ENCODE results near the gene UBE2L3.

DNA sequence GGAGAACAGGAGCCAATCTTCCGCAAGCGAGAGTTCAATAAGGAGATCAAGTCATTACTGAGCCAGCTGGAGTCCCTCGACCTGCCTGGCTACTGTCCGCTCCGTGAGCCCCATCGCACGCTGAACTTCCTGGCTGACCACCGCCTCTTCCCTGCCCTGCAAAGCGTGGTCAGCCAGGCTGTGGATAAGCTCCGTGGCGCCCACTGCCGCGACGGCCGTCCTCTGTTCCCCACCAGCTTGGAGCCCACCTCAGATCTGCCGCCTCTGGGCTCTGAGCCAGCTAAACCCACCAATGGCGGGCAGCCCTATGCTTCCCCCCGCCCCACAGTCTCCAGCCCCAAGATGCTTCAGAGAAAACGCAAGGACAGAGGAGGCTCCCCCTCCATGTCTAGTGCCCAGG, 67.3 kb downstream of the UBE2L3 start:
- no peak for TF ChIP-seq POLR2A (IDR thresholded peaks at IDR 0.05)
- TF ChIP-seq, protein P1, sequence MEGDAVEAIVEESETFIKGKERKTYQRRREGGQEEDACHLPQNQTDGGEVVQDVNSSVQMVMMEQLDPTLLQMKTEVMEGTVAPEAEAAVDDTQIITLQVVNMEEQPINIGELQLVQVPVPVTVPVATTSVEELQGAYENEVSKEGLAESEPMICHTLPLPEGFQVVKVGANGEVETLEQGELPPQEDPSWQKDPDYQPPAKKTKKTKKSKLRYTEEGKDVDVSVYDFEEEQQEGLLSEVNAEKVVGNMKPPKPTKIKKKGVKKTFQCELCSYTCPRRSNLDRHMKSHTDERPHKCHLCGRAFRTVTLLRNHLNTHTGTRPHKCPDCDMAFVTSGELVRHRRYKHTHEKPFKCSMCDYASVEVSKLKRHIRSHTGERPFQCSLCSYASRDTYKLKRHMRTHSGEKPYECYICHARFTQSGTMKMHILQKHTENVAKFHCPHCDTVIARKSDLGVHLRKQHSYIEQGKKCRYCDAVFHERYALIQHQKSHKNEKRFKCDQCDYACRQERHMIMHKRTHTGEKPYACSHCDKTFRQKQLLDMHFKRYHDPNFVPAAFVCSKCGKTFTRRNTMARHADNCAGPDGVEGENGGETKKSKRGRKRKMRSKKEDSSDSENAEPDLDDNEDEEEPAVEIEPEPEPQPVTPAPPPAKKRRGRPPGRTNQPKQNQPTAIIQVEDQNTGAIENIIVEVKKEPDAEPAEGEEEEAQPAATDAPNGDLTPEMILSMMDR (IDR thresholded peaks at IDR 0.05) = no peak
